Panc1 (cell line): ENCODE measurements around the gene SMC5. TPM values are rescaled to one million over a fixed set of nuclear protein-coding genes. Genes with fewer than 3 reads are reported as not detected.

Experiments
- ATAC-seq: fragments of 200-7000 bp; cut with Tn5 transposase; 2 replicates; pipeline ENCODE4 v1.9.1; 2020; ENCODE audit warnings: mild to moderate bottlenecking, moderate library complexity
- BruUV-seq: library from RNA; stranded (reverse); fragments of 400-500 nt; replicated peaks from 2 replicates; lab custom pipeline; 2021; lab: Mats Ljungman, UMichigan
- CTCF ChIA-PET: fragments of 300-600 bp; sonication (Branson Sonifier 250); formaldehyde crosslinking; loops from one replicate; lab custom pipeline; 2022; ENCODE audit warnings: antibody characterized with exemption; lab: Charles Lee
- POLR2A ChIA-PET: fragments of 300-600 bp; sonication (Branson Sonifier 250); formaldehyde crosslinking; loops from one replicate; lab custom pipeline; 2022; ENCODE audit warnings: antibody characterized with exemption; lab: Charles Lee
- DNase-seq: peaks from one replicate; pipeline ENCODE4 v3.0.0-alpha.2; 2010; ENCODE audit warnings: low read depth, low spot score
- H3K27ac ChIP-seq: 2 replicates; pipeline ENCODE4 v1.5.1; 2011; ENCODE audit warnings: mild to moderate bottlenecking, low read length, inconsistent platforms
- H3K27me3 ChIP-seq: fragments of 200-500 bp; sonication (Bioruptor generic); 2 replicates; pipeline ENCODE4 v1.6.0; 2014; ENCODE audit warnings: low read length, inconsistent platforms; ENCODE audit not compliant: control insufficient read depth, insufficient read depth
- H3K36me3 ChIP-seq: fragments of 200-500 bp; sonication (Bioruptor generic); 2 replicates; pipeline ENCODE4 v1.5.1; 2014; ENCODE audit warnings: inconsistent platforms, mild to moderate bottlenecking, low read length, moderate library complexity; ENCODE audit not compliant: control insufficient read depth, insufficient read depth
- H3K4me1 ChIP-seq: 2 replicates; pipeline ENCODE4 v1.5.1; 2011; ENCODE audit warnings: inconsistent platforms, mild to moderate bottlenecking, low read length, moderate library complexity; ENCODE audit not compliant: control insufficient read depth, insufficient read depth
- H3K4me3 ChIP-seq, 2 experiments: 2 replicates each; pipeline ENCODE4 v1.5.1; 2011 to 2012; ENCODE audit warnings: low read depth in 2 of 2, low read length in 2 of 2, mild to moderate bottlenecking in 2 of 2, inconsistent platforms in 1 of 2, moderate library complexity in 1 of 2
- H3K9me3 ChIP-seq: fragments of 200-500 bp; sonication (Bioruptor generic); 2 replicates; pipeline ENCODE4 v1.5.1; 2014; ENCODE audit warnings: low read depth, mild to moderate bottlenecking, inconsistent platforms, low read length, moderate library complexity; ENCODE audit not compliant: control insufficient read depth, insufficient read depth
- CTCF ChIP-seq: fragments of 450-650 bp; IDR thresholded peaks from 2 replicates; pipeline ENCODE4 v1.5.1; 2017; ENCODE audit warnings: mild to moderate bottlenecking
- POLR2AphosphoS5 ChIP-seq: IDR thresholded peaks from 2 replicates; pipeline ENCODE4 v1.6.1; 2012; ENCODE audit warnings: mild to moderate bottlenecking, low read depth, low read length, moderate library complexity
- REST ChIP-seq, 2 experiments: IDR thresholded peaks; 2 replicates each; pipeline ENCODE4 v1.6.1; 2011 to 2012; ENCODE audit warnings: low read depth in 2 of 2, control low read depth in 1 of 2, low read length in 1 of 2, mild to moderate bottlenecking in 1 of 2, moderate library complexity in 1 of 2; ENCODE audit not compliant: insufficient read depth in 1 of 2
- SIN3A ChIP-seq: IDR thresholded peaks from 2 replicates; pipeline ENCODE4 v1.6.1; 2012; ENCODE audit warnings: low read depth, mild to moderate bottlenecking, low read length, moderate library complexity, borderline replicate concordance; ENCODE audit not compliant: insufficient read depth
- TCF7L2 ChIP-seq: IDR thresholded peaks from 2 replicates; pipeline ENCODE4 v1.6.1; 2011; ENCODE audit warnings: mild to moderate bottlenecking, low read depth, low read length, inconsistent platforms
- in situ Hi-C: cut with HindIII; loops from 2 replicates; pipeline ENCODE4 v1.10.0; 2016; ENCODE audit warnings: low sequenced_read_pairs, low pct_unique_long_range_greater_than_20kb
- intact Hi-C: fragments of 100-400 bp; cut with micrococcal nuclease; formaldehyde crosslinking; loops from one replicate; pipeline ENCODE4 v1.10.0; 2022; ENCODE audit not compliant: unreplicated experiment
- total RNA-seq: library from RNA; stranded (reverse); gene quantifications from one replicate; pipeline ENCODE4 v1.2.1, GENCODE V29; 2021; ENCODE audit not compliant: unreplicated experiment

The SMC5 gene
- total RNA-seq, 1 experiment from 2014 or later: 12.9 TPM

- H3K4me3 ChIP-seq: no peak overlapping the region
- peaks cover 5% of the 10 kb centered on the region; the same call in 1 of the 2 replicates for H3K4me1 ChIP-seq
- peaks cover 23% of the 10 kb centered on the region for H3K36me3 ChIP-seq
- in situ Hi-C loops (no loop called here), intact Hi-C loops (no loop called here)
- H3K27ac ChIP-seq: no peak overlapping the region
- POLR2A ChIA-PET: no interaction called here
- no peaks in the 10 kb centered on the region for H3K9me3 ChIP-seq
- ATAC-seq (no peak), DNase-seq (no peak)
- BruUV-seq: no TSS peak
- CTCF ChIA-PET: no interaction called here
- no peaks in the 10 kb centered on the region for H3K27me3 ChIP-seq
- TF ChIP-seq POLR2AphosphoS5: no peak
- TF ChIP-seq SIN3A: no peak
- TF ChIP-seq TCF7L2: no peak
- no peak for TF ChIP-seq REST (IDR thresholded peaks at IDR 0.05; ENCODE audit: insufficient read depth in 1 of 2, low read depth in 2 of 2, low read length in 1 of 2)
- TF ChIP-seq CTCF: no peak
These were observed 4.2 kb downstream of the SMC5 start for GRCh38 chr9:70262948-70263347.

DNA sequence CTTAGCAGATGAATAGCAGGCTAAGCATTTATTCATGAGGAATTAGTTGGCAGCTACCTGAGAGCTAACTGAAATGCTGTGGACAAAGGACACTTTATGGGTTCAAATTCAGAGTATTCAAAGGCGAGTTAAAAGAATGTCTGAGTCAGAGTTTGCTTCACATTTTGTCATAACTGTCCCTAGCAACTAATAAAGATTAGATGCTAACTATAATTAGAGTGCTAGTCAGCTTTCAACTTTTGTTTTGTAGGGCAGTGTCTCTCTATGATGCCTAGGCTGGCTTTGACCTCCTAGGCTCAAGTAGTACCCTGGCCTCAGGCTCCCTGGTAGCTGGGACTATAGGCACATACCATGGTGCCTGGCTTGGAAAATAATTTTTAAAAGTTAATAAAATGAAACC lies 4.6 kb downstream of the SMC5 start:
- DNase-seq (no peak), ATAC-seq (no peak)
- peaks cover 23% of the 10 kb centered on the region for H3K36me3 ChIP-seq
- H3K27ac ChIP-seq: no peak overlapping the region
- H3K27me3 ChIP-seq: no peaks in the 10 kb centered on the region
- H3K4me1 ChIP-seq: peaks cover 5% of the 10 kb centered on the region; the same call in 1 of the 2 replicates
- POLR2A ChIA-PET: no interaction called here
- H3K9me3 ChIP-seq: no peaks in the 10 kb centered on the region
- in situ Hi-C loops (no loop called here), intact Hi-C loops (no loop called here)
- no peak overlapping the region for H3K4me3 ChIP-seq
- no peak for TF ChIP-seq REST (IDR thresholded peaks at IDR 0.05; ENCODE audit: insufficient read depth in 1 of 2, low read depth in 2 of 2, low read length in 1 of 2)
- TF ChIP-seq TCF7L2: no peak
- TF ChIP-seq SIN3A: no peak
- TF ChIP-seq POLR2AphosphoS5: no peak
- no peak for TF ChIP-seq CTCF
- CTCF ChIA-PET: no interaction called here
- no TSS peak for BruUV-seq
